ENCODE measurements around the gene PHACTR1.

GRCh38 chr6:13105139-13105538 lies 388.6 kb downstream of the PHACTR1 start:
- no peak for TF ChIP-seq POLR2A (IDR thresholded peaks at IDR 0.05)
- TF ChIP-seq, protein P1, sequence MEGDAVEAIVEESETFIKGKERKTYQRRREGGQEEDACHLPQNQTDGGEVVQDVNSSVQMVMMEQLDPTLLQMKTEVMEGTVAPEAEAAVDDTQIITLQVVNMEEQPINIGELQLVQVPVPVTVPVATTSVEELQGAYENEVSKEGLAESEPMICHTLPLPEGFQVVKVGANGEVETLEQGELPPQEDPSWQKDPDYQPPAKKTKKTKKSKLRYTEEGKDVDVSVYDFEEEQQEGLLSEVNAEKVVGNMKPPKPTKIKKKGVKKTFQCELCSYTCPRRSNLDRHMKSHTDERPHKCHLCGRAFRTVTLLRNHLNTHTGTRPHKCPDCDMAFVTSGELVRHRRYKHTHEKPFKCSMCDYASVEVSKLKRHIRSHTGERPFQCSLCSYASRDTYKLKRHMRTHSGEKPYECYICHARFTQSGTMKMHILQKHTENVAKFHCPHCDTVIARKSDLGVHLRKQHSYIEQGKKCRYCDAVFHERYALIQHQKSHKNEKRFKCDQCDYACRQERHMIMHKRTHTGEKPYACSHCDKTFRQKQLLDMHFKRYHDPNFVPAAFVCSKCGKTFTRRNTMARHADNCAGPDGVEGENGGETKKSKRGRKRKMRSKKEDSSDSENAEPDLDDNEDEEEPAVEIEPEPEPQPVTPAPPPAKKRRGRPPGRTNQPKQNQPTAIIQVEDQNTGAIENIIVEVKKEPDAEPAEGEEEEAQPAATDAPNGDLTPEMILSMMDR (IDR thresholded peaks at IDR 0.05) = no peak
- TF ChIP-seq POLR2AphosphoS5 (IDR thresholded peaks at IDR 0.05) = no peak
- no peak for TF ChIP-seq EP300 (IDR thresholded peaks at IDR 0.05)
